ENCODE data around the gene SLC8B1. TPM values are rescaled to one million over a fixed set of nuclear protein-coding genes. Genes with fewer than 3 reads are reported as not detected.

SLC8B1 gene
- total RNA-seq, 1 donor from 2014 or later = 22.8 TPM

Other genes with a start within 250 kb of the SLC8B1 start
- gene RASAL1, start 199.3 kb downstream of the SLC8B1 start, total RNA-seq = 16.3 and 36.5 TPM in 2 replicates
- 0.25 TPM in 1 of 2 replicates, not detected in the other for gene CFAP73, start 185.4 kb downstream of the SLC8B1 start, total RNA-seq
- gene DDX54, start 149.6 kb downstream of the SLC8B1 start, total RNA-seq = 30.9 and 32.2 TPM in 2 replicates
- 27.1 and 31.1 TPM in 2 replicates for gene RITA1, start 149.4 kb downstream of the SLC8B1 start, total RNA-seq
- 20.1 and 48.6 TPM in 2 replicates for gene TPCN1, start 113.6 kb downstream of the SLC8B1 start, total RNA-seq
- gene PLBD2, start 23.5 kb upstream of the SLC8B1 start, total RNA-seq = 25.9 and 51.0 TPM in 2 replicates
- 0.25 TPM in 1 of 2 replicates, not detected in the other for gene SDS, start 68.8 kb upstream of the SLC8B1 start, total RNA-seq
- gene SDSL, start 87.3 kb upstream of the SLC8B1 start, total RNA-seq = 10.1 and 12.5 TPM in 2 replicates
- gene LHX5, start 136.8 kb upstream of the SLC8B1 start, total RNA-seq = 0.35 TPM in 1 of 2 replicates, not detected in the other

Measured in renal cortical epithelial cell (primary cell).